Panc1 (cell line): Measurements from ENCODE around the gene TRAPPC8. TPM values are rescaled to one million over a fixed set of nuclear protein-coding genes. Genes with fewer than 3 reads are reported as not detected.

Experiments
- ATAC-seq: fragments of 200-7000 bp; cut with Tn5 transposase; 2 replicates; pipeline ENCODE4 v1.9.1; 2020; ENCODE audit warnings: mild to moderate bottlenecking, moderate library complexity
- BruUV-seq: library from RNA; stranded (reverse); fragments of 400-500 nt; replicated peaks from 2 replicates; lab custom pipeline; 2021; lab: Mats Ljungman, UMichigan
- CTCF ChIA-PET: fragments of 300-600 bp; sonication (Branson Sonifier 250); formaldehyde crosslinking; loops from one replicate; lab custom pipeline; 2022; ENCODE audit warnings: antibody characterized with exemption; lab: Charles Lee
- POLR2A ChIA-PET: fragments of 300-600 bp; sonication (Branson Sonifier 250); formaldehyde crosslinking; loops from one replicate; lab custom pipeline; 2022; ENCODE audit warnings: antibody characterized with exemption; lab: Charles Lee
- DNase-seq: peaks from one replicate; pipeline ENCODE4 v3.0.0-alpha.2; 2010; ENCODE audit warnings: low read depth, low spot score
- H3K27ac ChIP-seq: 2 replicates; pipeline ENCODE4 v1.5.1; 2011; ENCODE audit warnings: mild to moderate bottlenecking, low read length, inconsistent platforms
- H3K27me3 ChIP-seq: fragments of 200-500 bp; sonication (Bioruptor generic); 2 replicates; pipeline ENCODE4 v1.6.0; 2014; ENCODE audit warnings: low read length, inconsistent platforms; ENCODE audit not compliant: control insufficient read depth, insufficient read depth
- H3K36me3 ChIP-seq: fragments of 200-500 bp; sonication (Bioruptor generic); 2 replicates; pipeline ENCODE4 v1.5.1; 2014; ENCODE audit warnings: inconsistent platforms, mild to moderate bottlenecking, low read length, moderate library complexity; ENCODE audit not compliant: control insufficient read depth, insufficient read depth
- H3K4me1 ChIP-seq: 2 replicates; pipeline ENCODE4 v1.5.1; 2011; ENCODE audit warnings: inconsistent platforms, mild to moderate bottlenecking, low read length, moderate library complexity; ENCODE audit not compliant: control insufficient read depth, insufficient read depth
- H3K4me3 ChIP-seq, 2 experiments: 2 replicates each; pipeline ENCODE4 v1.5.1; 2011 to 2012; ENCODE audit warnings: low read depth in 2 of 2, low read length in 2 of 2, mild to moderate bottlenecking in 2 of 2, inconsistent platforms in 1 of 2, moderate library complexity in 1 of 2
- H3K9me3 ChIP-seq: fragments of 200-500 bp; sonication (Bioruptor generic); 2 replicates; pipeline ENCODE4 v1.5.1; 2014; ENCODE audit warnings: low read depth, mild to moderate bottlenecking, inconsistent platforms, low read length, moderate library complexity; ENCODE audit not compliant: control insufficient read depth, insufficient read depth
- CTCF ChIP-seq: fragments of 450-650 bp; IDR thresholded peaks from 2 replicates; pipeline ENCODE4 v1.5.1; 2017; ENCODE audit warnings: mild to moderate bottlenecking
- POLR2AphosphoS5 ChIP-seq: IDR thresholded peaks from 2 replicates; pipeline ENCODE4 v1.6.1; 2012; ENCODE audit warnings: mild to moderate bottlenecking, low read depth, low read length, moderate library complexity
- REST ChIP-seq, 2 experiments: IDR thresholded peaks; 2 replicates each; pipeline ENCODE4 v1.6.1; 2011 to 2012; ENCODE audit warnings: low read depth in 2 of 2, control low read depth in 1 of 2, low read length in 1 of 2, mild to moderate bottlenecking in 1 of 2, moderate library complexity in 1 of 2; ENCODE audit not compliant: insufficient read depth in 1 of 2
- SIN3A ChIP-seq: IDR thresholded peaks from 2 replicates; pipeline ENCODE4 v1.6.1; 2012; ENCODE audit warnings: low read depth, mild to moderate bottlenecking, low read length, moderate library complexity, borderline replicate concordance; ENCODE audit not compliant: insufficient read depth
- TCF7L2 ChIP-seq: IDR thresholded peaks from 2 replicates; pipeline ENCODE4 v1.6.1; 2011; ENCODE audit warnings: mild to moderate bottlenecking, low read depth, low read length, inconsistent platforms
- in situ Hi-C: cut with HindIII; loops from 2 replicates; pipeline ENCODE4 v1.10.0; 2016; ENCODE audit warnings: low sequenced_read_pairs, low pct_unique_long_range_greater_than_20kb
- intact Hi-C: fragments of 100-400 bp; cut with micrococcal nuclease; formaldehyde crosslinking; loops from one replicate; pipeline ENCODE4 v1.10.0; 2022; ENCODE audit not compliant: unreplicated experiment
- total RNA-seq: library from RNA; stranded (reverse); gene quantifications from one replicate; pipeline ENCODE4 v1.2.1, GENCODE V29; 2021; ENCODE audit not compliant: unreplicated experiment

Gene TRAPPC8
- total RNA-seq, 1 experiment from 2014 or later: 35.3 TPM

- ChIA-PET CTCF (no interaction called here), POLR2A (no interaction called here)
- TF ChIP-seq POLR2AphosphoS5 (no peak), CTCF (peak; percentile 30; the same call in 1 of the 2 replicates)
- Histone ChIP-seq H3K4me3 (no peak overlapping the region), H3K4me1 (no peaks in the 10 kb centered on the region), H3K36me3 (no peaks in the 10 kb centered on the region), H3K27me3 (no peaks in the 10 kb centered on the region), H3K9me3 (no peaks in the 10 kb centered on the region), H3K27ac (no peak overlapping the region)
- intact Hi-C loops (loop anchor here (1.0 to 2.0 kb wide), 2 partner anchors 79 to 263 kb away; no protein-coding TSS in a partner anchor), in situ Hi-C loops (no loop called here)
- DNase-seq: no peak
- no TSS peak for BruUV-seq
- ATAC-seq: no peak
Measured at GRCh38 chr18:31819925-31820229, 123.1 kb downstream of the TRAPPC8 start.

- peak; percentile 76 for ATAC-seq
- no peaks in the 10 kb centered on the region for H3K36me3 ChIP-seq
- in situ Hi-C loops (no loop called here), intact Hi-C loops (loop anchor here (1.0 kb wide), 1 partner anchor 78 kb away; no protein-coding TSS in a partner anchor)
- H3K4me3 ChIP-seq: no peak overlapping the region
- H3K4me1 ChIP-seq: no peaks in the 10 kb centered on the region
- peak; percentile 67 for TF ChIP-seq CTCF
- TF ChIP-seq TCF7L2: no peak
- ChIA-PET POLR2A (no interaction called here), CTCF (no interaction called here)
- DNase-seq: peak; percentile 24
- H3K27ac ChIP-seq: no peak overlapping the region
- no peaks in the 10 kb centered on the region for H3K9me3 ChIP-seq
- no peaks in the 10 kb centered on the region for H3K27me3 ChIP-seq
- no TSS peak for BruUV-seq
Measured at GRCh38 chr18:31819106-31819924, 123.6 kb downstream of the TRAPPC8 start.

GRCh38 chr18:31814132-31814531 lies 128.8 kb downstream of the TRAPPC8 start:
- H3K9me3 ChIP-seq: no peaks in the 10 kb centered on the region
- no peaks in the 10 kb centered on the region for H3K27me3 ChIP-seq
- DNase-seq: no peak
- no TSS peak for BruUV-seq
- TF ChIP-seq REST (IDR thresholded peaks at IDR 0.05; ENCODE audit: insufficient read depth in 1 of 2, low read depth in 2 of 2, low read length in 1 of 2): no peak
- TF ChIP-seq TCF7L2: no peak
- no peak for TF ChIP-seq SIN3A
- TF ChIP-seq POLR2AphosphoS5: no peak
- no peak for TF ChIP-seq CTCF
- POLR2A ChIA-PET: no interaction called here
- no peak overlapping the region for H3K27ac ChIP-seq
- no peak overlapping the region for H3K4me3 ChIP-seq
- intact Hi-C loops (no loop called here), in situ Hi-C loops (no loop called here)
- H3K36me3 ChIP-seq: no peaks in the 10 kb centered on the region
- CTCF ChIA-PET: no interaction called here
- no peaks in the 10 kb centered on the region for H3K4me1 ChIP-seq
- no peak for ATAC-seq
